Renal cortical epithelial cell (primary cell): ENCODE results near the gene RGL1. TPM values are rescaled to one million over a fixed set of nuclear protein-coding genes. Genes with fewer than 3 reads are reported as not detected.

Experiments
- DNase-seq: peaks from one replicate; pipeline ENCODE4 v3.0.0-alpha.2; 2011; ENCODE audit warnings: low read depth
- total RNA-seq: library from RNA; depleted of rRNA; stranded (reverse); fragments of >200 nt; gene quantifications from 2 replicates; pipeline ENCODE4 v1.2.3, GENCODE V29; 2014

RGL1 gene
- total RNA-seq, 1 donor from 2014 or later, result 5.9 TPM

GRCh38 chr1:183915625-183916510 lies 110.9 kb downstream of the RGL1 start:
- peak; percentile 95 for DNase-seq

- no peak for DNase-seq
Measured at GRCh38 chr1:183916574-183916973, 111.7 kb downstream of the RGL1 start.

GRCh38 chr1:183918589-183918988 lies 113.7 kb downstream of the RGL1 start:
- DNase-seq, result no peak

- no peak for DNase-seq
Measured at GRCh38 chr1:183920651-183921050, 115.7 kb downstream of the RGL1 start.

- DNase-seq, result no peak
Measured at GRCh38 chr1:183922197-183922596, 117.3 kb downstream of the RGL1 start.

GRCh38 chr1:183925947-183926346 lies 121.0 kb downstream of the RGL1 start:
- DNase-seq, result no peak

GRCh38 chr1:183926983-183927382 lies 122.1 kb downstream of the RGL1 start:
- no peak for DNase-seq

- no peak for DNase-seq
Measured at GRCh38 chr1:183931646-183932271, 126.8 kb downstream of the RGL1 start.

GRCh38 chr1:183932412-183932811 lies 127.5 kb downstream of the RGL1 start:
- DNase-seq, result no peak

GRCh38 chr1:183933528-183934179 lies 128.7 kb downstream of the RGL1 start:
- DNase-seq, result no peak

- DNase-seq, result no peak
Measured at GRCh38 chr1:183934314-183934713, 129.4 kb downstream of the RGL1 start.

GRCh38 chr1:183936009-183936408 lies 131.1 kb downstream of the RGL1 start:
- DNase-seq, result no peak

- no peak for DNase-seq
Measured at GRCh38 chr1:183936791-183937190, 131.9 kb downstream of the RGL1 start.

- DNase-seq, result no peak
Measured at GRCh38 chr1:183937611-183938010, 132.7 kb downstream of the RGL1 start.

GRCh38 chr1:183941001-183941400 lies 136.1 kb downstream of the RGL1 start:
- no peak for DNase-seq

- DNase-seq, result peak; percentile 83
Measured at GRCh38 chr1:183942933-183943693, 138.2 kb downstream of the RGL1 start.

GRCh38 chr1:183945428-183946319 lies 140.8 kb downstream of the RGL1 start:
- no peak for DNase-seq

GRCh38 chr1:183946320-183946613 lies 141.3 kb downstream of the RGL1 start:
- no peak for DNase-seq

GRCh38 chr1:183947988-183948387 lies 143.1 kb downstream of the RGL1 start:
- DNase-seq, result no peak

- DNase-seq, result no peak
Measured at GRCh38 chr1:183952101-183952500, 147.2 kb downstream of the RGL1 start.

- DNase-seq, result no peak
Measured at GRCh38 chr1:183953031-183953430, 148.1 kb downstream of the RGL1 start.
